HG03378 (cell line): Measurements from ENCODE around the gene APLNR.

Experiments used
- ATAC-seq: cut with Tn5 transposase; IDR thresholded peaks from one replicate; pipeline ENCODE4 v1.9.1; 2021; ENCODE audit warnings: mild to moderate bottlenecking, moderate library complexity; ENCODE audit not compliant: unreplicated experiment

APLNR gene

GRCh38 chr11:57251491-57252104 is 14.5 kb upstream of the APLNR start:
- no peak for ATAC-seq

- no peak for ATAC-seq
These were observed 14.0 kb upstream of the APLNR start for GRCh38 chr11:57251037-57251436.

- peak; percentile 54 for ATAC-seq
These were observed 12.6 kb upstream of the APLNR start for GRCh38 chr11:57249384-57250319.

- ATAC-seq, result peak; percentile 66
These were observed 11.8 kb upstream of the APLNR start for GRCh38 chr11:57248780-57249383.

GRCh38 chr11:57244911-57245310 is 7.9 kb upstream of the APLNR start:
- no peak for ATAC-seq

- no peak for ATAC-seq
These were observed 4.4 kb upstream of the APLNR start for GRCh38 chr11:57241353-57241972.

- ATAC-seq, result no peak
These were observed 3.7 kb upstream of the APLNR start for GRCh38 chr11:57240757-57241156.

- no peak for ATAC-seq
These were observed 3.0 kb upstream of the APLNR start for GRCh38 chr11:57240007-57240406.

GRCh38 chr11:57239348-57239747 is 2.3 kb upstream of the APLNR start:
- no peak for ATAC-seq

GRCh38 chr11:57235761-57236703 is 1.0 kb downstream of the APLNR start:
- ATAC-seq, result no peak

GRCh38 chr11:57233702-57234101 is 3.3 kb downstream of the APLNR start:
- ATAC-seq, result no peak

GRCh38 chr11:57231539-57232253 is 5.4 kb downstream of the APLNR start:
- no peak for ATAC-seq

GRCh38 chr11:57230791-57231538 is 6.1 kb downstream of the APLNR start:
- no peak for ATAC-seq

- no peak for ATAC-seq
These were observed 6.7 kb downstream of the APLNR start for GRCh38 chr11:57230316-57230715.

GRCh38 chr11:57228600-57228999 is 8.4 kb downstream of the APLNR start:
- no peak for ATAC-seq

- ATAC-seq, result no peak
These were observed 12.5 kb downstream of the APLNR start for GRCh38 chr11:57224537-57224936.

- no peak for ATAC-seq
These were observed 12.9 kb downstream of the APLNR start for GRCh38 chr11:57224128-57224527.

GRCh38 chr11:57223601-57224000 is 13.4 kb downstream of the APLNR start:
- no peak for ATAC-seq

- ATAC-seq, result no peak
These were observed 14.8 kb downstream of the APLNR start for GRCh38 chr11:57222239-57222638.
